NCI-H345 treated with DMSO at 0.1 percent for 48 hours (cell line): ENCODE results near the gene SDR9C7.
"Not testable (repeated sequence)": the region's sequence is repeated elsewhere in the genome, so short reads cannot be mapped to it uniquely, and the experiment has no call there.

Experiments
- DNase-seq: peaks from one replicate; lab custom pipeline; 2025; ENCODE audit not compliant: unreplicated experiment; lab: John Stamatoyannopoulos, UW

Gene SDR9C7

GRCh38 chr12:56918139-56918538 is 16.1 kb downstream of the SDR9C7 start:
- not testable (repeated sequence) for DNase-seq

- DNase-seq, result no peak
Measured at GRCh38 chr12:56916996-56917333, 17.2 kb downstream of the SDR9C7 start.

DNA sequence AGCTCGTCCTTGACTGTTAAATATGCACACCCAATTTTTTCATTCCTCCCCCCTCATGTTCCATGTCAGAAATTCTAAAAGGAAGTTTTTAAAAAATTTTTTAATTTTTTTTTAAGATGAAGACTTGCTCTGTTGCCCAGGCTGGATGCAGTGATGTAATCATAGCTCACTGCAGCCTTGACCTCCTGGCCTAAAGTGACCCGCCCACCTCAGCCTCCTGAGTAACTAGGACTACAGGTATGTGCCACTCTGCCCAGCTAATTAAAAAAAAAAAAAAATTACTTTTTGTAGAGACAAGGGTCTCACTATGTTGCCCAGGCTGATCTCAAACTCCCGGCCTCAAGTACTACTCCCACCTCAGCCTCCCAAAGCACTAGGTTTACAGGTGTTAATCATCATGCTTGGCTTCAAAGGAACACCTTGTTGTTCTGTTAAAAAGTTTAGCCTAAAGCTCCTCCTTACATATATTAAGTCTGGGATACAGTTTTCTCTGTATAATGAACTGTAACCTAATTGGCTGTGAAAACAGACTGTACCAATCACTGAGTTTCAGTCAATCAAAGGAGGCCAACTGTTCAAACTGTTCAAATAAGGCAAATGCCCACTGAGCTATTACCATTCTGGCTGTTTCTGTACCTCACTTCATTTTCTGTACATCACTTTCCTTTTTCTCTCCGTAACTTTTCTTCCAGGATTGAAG is 17.8 kb downstream of the SDR9C7 start:
- no peak for DNase-seq

GRCh38 chr12:56914724-56915123 is 19.5 kb downstream of the SDR9C7 start:
- no peak for DNase-seq

DNA sequence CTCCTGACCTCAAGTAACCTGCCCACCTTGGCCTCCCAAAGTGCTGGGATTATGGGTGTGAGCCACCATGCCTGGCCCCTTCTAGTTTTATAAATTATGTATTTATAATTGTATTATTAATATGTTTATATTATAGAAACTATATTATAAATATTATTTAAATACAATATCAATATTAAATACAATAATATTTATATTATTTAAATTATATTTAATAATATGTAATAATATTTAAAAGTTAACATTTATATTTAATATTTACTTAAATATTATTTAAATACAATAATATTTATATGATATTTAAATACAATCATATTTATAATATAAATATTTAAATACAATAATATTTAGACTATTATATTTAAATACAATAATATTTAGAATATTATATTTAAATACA is 20.0 kb downstream of the SDR9C7 start:
- no peak for DNase-seq

DNA sequence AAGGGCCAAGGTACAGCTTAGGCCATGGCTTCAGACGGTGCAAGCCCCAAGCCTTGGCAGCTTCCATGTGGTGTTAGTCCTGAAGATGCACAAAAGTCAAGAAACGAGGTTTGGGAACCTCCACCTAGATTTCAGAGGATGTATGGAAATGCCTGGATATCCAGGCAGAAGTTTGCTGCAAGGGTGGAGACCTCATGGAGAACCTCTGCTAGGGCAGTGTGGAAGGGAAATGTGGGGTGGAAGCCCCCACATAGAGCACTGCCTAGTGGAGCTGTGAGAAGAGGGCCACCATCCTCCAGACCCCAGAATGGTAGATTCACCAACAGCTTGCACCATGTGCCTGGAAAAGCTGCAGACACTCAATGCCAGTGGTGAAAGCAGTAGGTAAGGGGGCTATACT is 24.8 kb downstream of the SDR9C7 start:
- not testable (repeated sequence) for DNase-seq

DNA sequence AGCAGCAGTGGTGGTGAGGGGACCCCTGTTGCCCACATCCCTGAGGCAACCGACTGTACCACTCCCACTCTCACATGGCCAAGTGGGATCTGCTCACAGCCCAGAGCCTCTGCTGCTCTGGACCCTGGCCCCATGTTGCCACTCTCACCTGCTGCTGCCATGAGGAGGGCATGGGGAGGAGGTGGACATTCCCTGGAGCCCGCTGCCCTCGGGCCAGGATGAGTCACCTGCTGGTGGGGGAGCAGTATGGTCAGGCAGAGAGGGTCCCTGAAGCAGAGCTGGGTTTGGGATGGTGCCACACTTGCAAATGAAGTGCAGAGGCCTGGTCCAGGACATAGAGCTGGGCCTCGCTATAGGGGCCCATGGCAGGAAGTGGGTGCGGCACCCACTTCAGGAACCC is 26.1 kb downstream of the SDR9C7 start:
- no peak for DNase-seq

- no peak for DNase-seq
Measured at GRCh38 chr12:56905852-56906251, 28.4 kb downstream of the SDR9C7 start.

DNA sequence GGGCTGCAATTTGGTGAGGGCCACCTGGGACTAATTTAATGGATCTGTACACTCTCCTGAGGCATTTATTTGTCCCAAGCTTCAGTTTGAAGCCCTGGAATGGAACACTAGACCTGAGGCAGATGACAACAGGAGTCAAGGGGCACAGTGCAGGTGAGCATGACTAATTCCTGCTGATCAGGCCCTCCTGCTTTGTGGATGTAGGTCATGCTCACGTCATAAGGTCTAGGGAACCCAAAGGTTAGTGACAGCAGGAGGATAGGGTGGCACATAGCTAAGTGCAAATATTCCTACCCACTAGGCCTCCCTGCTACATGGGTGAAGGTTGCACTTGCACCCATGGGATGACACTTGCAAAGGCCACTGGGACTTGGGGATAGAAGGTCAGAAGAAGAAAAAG is 30.8 kb downstream of the SDR9C7 start:
- DNase-seq, result no peak

DNA sequence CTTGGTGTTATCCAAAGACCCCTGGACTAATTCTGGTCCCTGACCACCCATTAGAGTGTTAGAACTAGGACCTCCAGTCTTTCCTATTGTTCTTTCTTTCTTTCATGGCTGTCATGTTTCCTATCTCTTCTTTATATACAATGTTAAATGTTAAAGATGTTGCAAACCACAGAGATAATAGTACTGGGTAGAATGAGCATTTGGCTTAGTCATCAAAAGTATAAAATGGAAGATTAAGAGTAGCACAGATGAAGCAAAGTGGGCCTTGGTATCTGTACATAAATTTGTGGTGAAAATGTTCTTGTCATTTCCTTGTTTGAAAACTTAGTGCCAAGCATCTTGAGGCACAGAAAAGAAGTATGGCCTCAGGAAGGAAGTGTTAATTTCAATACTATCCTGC is 32.9 kb downstream of the SDR9C7 start:
- DNase-seq, result not testable (repeated sequence)

DNA sequence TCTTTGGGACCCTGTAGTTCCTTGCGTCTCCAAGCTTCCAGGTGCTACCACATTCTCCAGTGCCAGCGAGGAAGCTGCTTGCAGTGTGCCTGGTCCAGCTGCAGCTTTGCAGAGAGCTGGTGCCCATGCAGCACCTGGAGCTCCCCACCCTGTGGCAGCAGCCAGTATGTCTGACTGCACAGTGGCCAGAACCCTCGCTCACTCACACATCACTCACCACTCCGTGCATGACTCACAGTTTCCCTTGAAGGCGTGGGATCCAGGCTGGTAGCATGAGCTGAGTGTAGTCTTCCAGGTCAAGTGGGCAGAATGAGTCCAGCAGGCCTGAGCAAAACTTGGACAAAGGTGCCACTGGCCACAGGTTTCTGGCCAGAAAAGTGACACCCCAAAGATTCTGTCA is 33.6 kb downstream of the SDR9C7 start:
- no peak for DNase-seq

- DNase-seq, result no peak
Measured at GRCh38 chr12:56898938-56899337, 35.3 kb downstream of the SDR9C7 start.

DNA sequence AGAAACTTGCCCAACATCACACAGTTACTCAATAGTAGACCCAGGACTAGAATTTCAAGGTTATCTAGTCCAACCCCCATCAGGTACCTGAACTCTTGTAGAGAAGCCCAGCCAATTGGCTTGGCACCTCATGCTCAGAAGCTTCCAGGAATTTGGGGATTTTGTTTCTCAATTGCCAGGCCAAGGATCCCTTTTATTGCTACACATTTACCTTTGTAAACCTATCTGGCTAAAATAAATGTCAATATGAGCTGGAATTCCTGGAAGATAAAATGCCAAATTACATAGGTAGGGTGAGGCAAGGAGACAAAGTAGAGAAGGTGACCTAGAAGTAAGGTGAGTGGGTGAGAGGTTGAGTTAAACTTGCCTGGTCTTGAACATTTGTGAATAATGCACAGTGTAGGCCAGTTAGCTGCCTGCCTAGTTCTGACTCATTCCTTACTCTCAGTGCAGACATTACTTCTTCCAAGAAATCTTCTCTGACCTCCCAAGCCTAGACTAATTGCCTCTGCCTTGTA is 36.3 kb downstream of the SDR9C7 start:
- no peak for DNase-seq

DNA sequence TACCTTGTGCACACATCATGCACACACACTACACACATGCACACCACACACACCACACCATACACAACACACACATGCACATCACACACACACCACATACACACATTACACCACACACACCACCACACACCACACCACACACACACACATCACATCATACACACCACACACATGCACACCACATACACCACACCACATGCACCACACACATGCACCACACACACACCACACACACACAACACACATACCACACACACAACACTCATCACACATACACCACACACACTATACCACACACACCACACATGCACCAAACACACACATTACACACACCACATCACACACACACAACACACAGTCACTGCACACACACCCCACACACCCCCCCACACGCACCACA is 38.1 kb downstream of the SDR9C7 start:
- no peak for DNase-seq

- DNase-seq, result no peak
Measured at GRCh38 chr12:56894698-56895368, 39.4 kb downstream of the SDR9C7 start.

DNA sequence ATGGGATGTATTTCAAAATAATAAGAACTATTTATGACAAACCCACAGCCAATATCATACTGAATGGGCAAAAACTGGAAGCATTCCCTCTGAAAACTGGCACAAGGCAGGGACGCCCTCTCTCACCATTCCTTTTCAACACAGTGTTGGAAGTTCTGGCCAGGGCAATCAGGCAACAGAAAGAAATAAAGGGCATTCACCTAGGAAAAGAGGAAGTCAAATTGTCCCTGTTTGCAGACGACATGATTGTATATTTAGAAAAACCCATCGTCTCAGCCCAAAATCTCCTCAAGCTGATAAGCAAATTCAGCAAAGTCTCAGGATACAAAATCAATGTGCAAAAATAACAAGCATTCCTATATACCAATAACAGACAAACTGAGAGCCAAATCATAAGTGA is 42.3 kb downstream of the SDR9C7 start:
- DNase-seq, result not testable (repeated sequence)

DNA sequence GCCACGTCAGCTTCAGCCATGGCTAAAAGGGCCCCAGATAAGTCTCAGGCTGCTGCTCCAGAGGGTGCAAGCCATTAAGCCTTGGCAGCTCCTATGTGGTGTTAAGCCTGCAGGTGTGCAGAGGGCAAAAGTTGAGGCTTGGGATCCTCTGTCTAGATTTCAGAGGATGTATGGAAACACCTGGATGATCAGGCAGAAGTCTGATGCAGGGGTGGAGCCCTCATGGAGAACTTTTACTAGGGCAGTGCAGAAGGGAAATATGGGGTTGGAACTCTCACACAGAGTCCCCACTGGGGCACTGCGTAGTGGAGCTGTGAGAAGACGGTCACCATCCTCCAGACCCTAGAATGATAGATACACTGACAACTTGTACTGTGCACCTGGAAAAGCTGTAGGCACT is 47.9 kb downstream of the SDR9C7 start:
- no peak for DNase-seq

DNA sequence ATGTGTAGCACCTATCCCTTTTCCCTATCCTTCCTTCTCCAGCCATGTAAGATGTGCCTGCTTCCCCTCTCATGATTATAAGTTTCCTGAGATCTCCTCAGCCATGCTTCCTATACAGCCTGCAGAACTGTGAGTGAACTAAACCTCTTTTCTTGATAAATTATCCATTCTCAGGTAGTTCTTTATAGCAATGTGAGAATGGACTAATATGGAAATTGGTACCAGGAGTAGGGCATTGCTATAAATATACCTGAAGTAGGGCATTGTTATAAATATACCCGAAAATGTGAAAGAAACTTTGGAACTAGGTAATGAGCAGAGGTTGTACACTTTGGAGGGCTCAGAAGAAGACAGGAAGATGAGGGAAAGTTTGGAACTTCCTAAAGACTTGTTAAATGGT is 48.9 kb downstream of the SDR9C7 start:
- no peak for DNase-seq

DNA sequence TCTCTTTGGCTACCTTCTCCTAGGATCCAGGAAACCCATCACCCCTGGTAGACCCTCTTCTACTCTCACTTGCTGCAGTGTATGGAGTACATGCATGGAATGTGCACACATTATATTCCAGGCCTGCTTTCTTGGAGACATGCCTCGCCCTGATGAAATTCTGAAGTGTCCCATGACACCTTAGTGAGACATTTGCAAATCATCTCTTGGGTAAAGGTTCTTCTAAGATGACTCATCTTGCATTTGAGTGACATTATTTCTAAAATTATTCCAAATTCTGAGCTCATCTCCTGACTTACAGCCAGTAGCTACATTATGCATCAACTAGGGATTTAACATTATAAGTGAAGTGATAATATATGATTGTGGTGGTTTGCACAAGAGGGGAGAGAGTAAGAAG is 49.8 kb downstream of the SDR9C7 start:
- no peak for DNase-seq

- DNase-seq, result not testable (repeated sequence)
Measured at GRCh38 chr12:56882407-56882806, 51.8 kb downstream of the SDR9C7 start.

GRCh38 chr12:56880125-56880992 is 53.8 kb downstream of the SDR9C7 start:
- no peak for DNase-seq
